NCI-H2171 treated with DMSO at 0.1 percent for 48 hours (cell line): ENCODE results near the gene MTARC2.

Source experiments
- DNase-seq: peaks from one replicate; lab custom pipeline; 2025; lab: John Stamatoyannopoulos, UW

Gene MTARC2

DNA sequence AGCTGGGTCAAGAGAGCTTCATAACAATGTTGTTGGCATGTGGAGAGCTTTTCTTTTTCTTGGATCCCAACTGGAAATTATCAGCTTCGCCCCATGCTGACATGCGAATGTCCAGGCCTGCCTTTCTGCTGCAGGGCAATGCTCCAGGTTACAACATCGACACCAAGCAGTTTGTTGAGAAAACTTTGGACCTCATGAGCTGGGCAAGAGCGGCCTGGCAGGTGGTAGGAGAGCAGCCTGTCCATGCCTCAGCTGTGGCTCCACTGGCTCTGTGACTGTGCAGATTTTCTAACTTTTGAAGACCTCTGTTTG is 80.0 kb downstream of the MTARC2 start:
- DNase-seq, result no peak

DNA sequence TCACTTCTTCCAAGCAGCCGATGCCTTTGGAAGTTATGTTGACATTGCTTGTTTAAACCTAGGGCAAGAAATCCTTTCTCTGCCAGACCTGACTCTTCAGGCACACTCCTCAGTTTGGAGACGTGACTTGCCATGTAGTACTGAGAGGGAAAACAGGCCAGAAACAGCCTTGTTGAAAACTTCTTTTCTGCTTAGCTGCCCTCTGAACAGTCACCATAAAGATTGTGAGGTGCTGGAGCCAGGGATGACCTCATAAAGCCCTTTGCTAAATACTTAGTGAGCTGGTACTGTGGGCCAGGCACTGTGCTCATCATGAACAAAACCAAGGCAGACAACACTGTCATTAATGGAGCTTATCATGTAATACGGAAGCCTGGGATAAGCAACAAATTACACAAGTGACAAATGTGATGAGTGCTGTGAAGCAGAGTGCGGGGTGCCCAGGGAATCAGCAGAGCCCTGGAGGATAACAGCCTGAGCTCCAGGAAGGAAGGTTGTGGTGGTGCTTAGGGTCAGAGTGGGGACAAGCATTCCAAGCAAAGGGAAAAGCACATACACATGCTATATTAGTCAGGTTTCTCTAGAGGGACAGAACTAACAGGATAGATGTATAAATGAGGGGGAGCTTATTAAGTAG is 80.9 kb downstream of the MTARC2 start:
- no peak for DNase-seq

DNA sequence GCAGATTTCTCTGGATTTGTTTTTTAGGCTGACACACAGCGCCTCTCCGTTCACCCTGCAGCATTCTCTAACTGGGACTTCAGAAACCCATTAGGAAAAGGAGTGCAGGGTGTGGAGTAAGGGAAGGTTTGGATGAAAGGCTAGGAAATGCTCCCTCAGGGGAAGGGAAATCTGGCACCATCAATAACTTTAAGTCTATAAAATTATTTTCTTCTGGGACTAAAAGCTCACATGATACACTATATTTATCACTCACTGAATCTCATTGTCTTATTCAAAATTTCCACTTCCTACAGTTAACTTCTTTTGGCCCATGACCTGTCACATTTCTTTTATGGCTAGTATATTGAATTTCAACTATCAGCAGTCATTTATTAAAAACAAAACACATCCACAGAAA is 85.3 kb downstream of the MTARC2 start:
- DNase-seq, result no peak
